ENCODE data around the gene PLD5. TPM values are rescaled to one million over a fixed set of nuclear protein-coding genes. Genes with fewer than 3 reads are reported as not detected.
A peak's percentile ranks its signal among the peaks of the same experiment; 100 is the strongest.

The PLD5 gene
- total and polyA plus RNA-seq, 2 of the 13 experiments (the other 11 are each of a cell fraction or from before 2014, with no cell fraction given) = not detected

DNA sequence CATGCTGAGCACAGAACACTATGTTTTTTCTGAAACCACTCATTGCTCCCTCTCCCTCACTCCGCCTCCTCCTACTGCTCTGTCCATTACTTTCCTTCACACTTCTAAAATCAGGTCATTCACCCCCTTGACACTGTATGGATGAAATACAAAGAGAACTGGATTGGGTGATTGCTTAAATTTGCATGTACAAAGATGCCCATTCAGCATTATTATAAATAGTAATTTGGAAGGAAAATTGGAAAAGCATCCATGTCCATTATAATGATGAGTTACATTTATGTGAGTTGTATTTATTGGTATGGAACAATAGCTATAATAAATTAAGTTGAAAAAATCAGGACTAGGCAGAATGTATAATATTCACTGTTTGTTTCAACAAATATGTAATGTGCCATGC lies 83.7 kb downstream of the PLD5 start:
- Histone ChIP-seq H3K9me3 (ENCODE audit: low read length) (no peaks in the 10 kb centered on the region), H4K20me1 (ENCODE audit: insufficient read depth, low read length) (no peaks in the 10 kb centered on the region), H3K27me3 (ENCODE audit: control insufficient read depth in 1 of 2, insufficient read depth in 2 of 2, low read length in 2 of 2) (no peaks in the 10 kb centered on the region), H3K27ac (ENCODE audit: extremely low read length, insufficient read depth, low read length) (no peak overlapping the region), H3K9ac (ENCODE audit: insufficient read depth, low read depth, low read length) (no peak overlapping the region), H3K4me3 (replicated peaks in 1 of 3; ENCODE audit: insufficient read depth in 1 of 3, low read depth in 2 of 3, low read length in 3 of 3) (no peak overlapping the region), H3K4me1 (ENCODE audit: insufficient read depth, low read length) (no peaks in the 10 kb centered on the region), H3K36me3 (replicated peaks in 1 of 2; ENCODE audit: control insufficient read depth in 1 of 2, insufficient read depth in 2 of 2, low read length in 2 of 2) (no peaks in the 10 kb centered on the region), H3K79me2 (ENCODE audit: insufficient read depth, low read length) (no peaks in the 10 kb centered on the region), H3K4me2 (ENCODE audit: low read depth, low read length) (no peak overlapping the region), H2AFZ (ENCODE audit: low read length) (no peak overlapping the region)
- DNase-seq (ENCODE audit: low spot score) = no peak
- ChIA-PET POLR2A (no interaction called here), CTCF (ENCODE audit: low intra/inter-chr PET ratio, low total read pairs) (no interaction called here)
- no peak for ATAC-seq
- FAIRE-seq = no peak
- no TSS peak for BruUV-seq (replicated peaks)
- in situ Hi-C loops (cut with HindIII; ENCODE audit: extremely low pct_ligation_motif_present, low pct_unique_long_range_greater_than_20kb) = no loop called here
- WGBS (ENCODE audit: low lambda C conversion rate) = 7% methylated on average over 1 of the region's 1 CpG
- peak in 1 of 2 experiments; percentile 79; a peak in 3 of 4 replicates for TF ChIP-seq MAFK (conservative IDR thresholded peaks at IDR 0.05 in 1 of 2, IDR thresholded peaks at IDR 0.05 in 1 of 2; ENCODE audit: low read length in 2 of 2)
- no peak for TF ChIP-seq NBN (conservative IDR thresholded peaks at IDR 0.05)
- TF ChIP-seq MAFF (IDR thresholded peaks at IDR 0.05; ENCODE audit: low read depth, low read length) = peak; percentile 64
- TF ChIP-seq JDP2 (CRISPR knock-in tag; IDR thresholded peaks at IDR 0.05; ENCODE audit: borderline replicate concordance) = no peak
- intact Hi-C loops (cut with micrococcal nuclease; ENCODE audit: unreplicated experiment) = no loop called here

DNA sequence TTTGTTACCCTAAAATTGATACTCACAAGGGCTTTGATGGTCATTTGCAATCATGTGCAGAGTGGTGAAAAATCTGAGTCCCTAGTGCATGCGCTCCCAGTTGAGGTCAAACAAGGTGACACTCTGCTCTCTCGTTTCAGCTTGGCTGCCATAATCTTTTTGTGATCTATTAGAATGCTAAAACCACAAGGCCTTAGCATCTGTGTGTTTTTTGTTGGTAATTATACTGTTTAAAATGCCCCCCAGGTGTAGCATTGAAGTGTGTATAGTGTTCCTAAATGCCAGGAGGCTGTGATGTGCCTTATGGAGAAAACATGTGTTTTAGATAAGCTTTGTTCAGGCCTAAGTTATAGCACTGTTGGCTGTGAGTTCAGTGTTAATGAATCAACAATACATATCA lies 89.3 kb downstream of the PLD5 start:
- FAIRE-seq = no peak
- Histone ChIP-seq H3K4me2 (ENCODE audit: low read depth, low read length) (no peak overlapping the region), H3K79me2 (ENCODE audit: insufficient read depth, low read length) (no peaks in the 10 kb centered on the region), H3K4me1 (ENCODE audit: insufficient read depth, low read length) (no peaks in the 10 kb centered on the region), H3K9ac (ENCODE audit: insufficient read depth, low read depth, low read length) (no peak overlapping the region), H3K27me3 (ENCODE audit: control insufficient read depth in 1 of 2, insufficient read depth in 2 of 2, low read length in 2 of 2) (no peaks in the 10 kb centered on the region), H3K4me3 (replicated peaks in 1 of 3; ENCODE audit: insufficient read depth in 1 of 3, low read depth in 2 of 3, low read length in 3 of 3) (no peak overlapping the region), H4K20me1 (ENCODE audit: insufficient read depth, low read length) (no peaks in the 10 kb centered on the region), H3K27ac (ENCODE audit: extremely low read length, insufficient read depth, low read length) (no peak overlapping the region), H2AFZ (ENCODE audit: low read length) (no peak overlapping the region), H3K9me3 (ENCODE audit: low read length) (no peaks in the 10 kb centered on the region), H3K36me3 (replicated peaks in 1 of 2; ENCODE audit: control insufficient read depth in 1 of 2, insufficient read depth in 2 of 2, low read length in 2 of 2) (no peaks in the 10 kb centered on the region)
- in situ Hi-C loops (cut with HindIII; ENCODE audit: extremely low pct_ligation_motif_present, low pct_unique_long_range_greater_than_20kb) = no loop called here
- no TSS peak for BruUV-seq (replicated peaks)
- 0% methylated on average over 2 of the region's 2 CpGs for WGBS (ENCODE audit: low lambda C conversion rate)
- DNase-seq (ENCODE audit: low spot score) = no peak
- intact Hi-C loops (cut with micrococcal nuclease; ENCODE audit: unreplicated experiment) = no loop called here
- ChIA-PET POLR2A (no interaction called here), CTCF (ENCODE audit: low intra/inter-chr PET ratio, low total read pairs) (no interaction called here)
- no peak for ATAC-seq
- TF ChIP-seq SIX1 (CRISPR knock-in tag; IDR thresholded peaks at IDR 0.05; ENCODE audit: borderline replicate concordance) = no peak
- TF ChIP-seq GABPB1 (CRISPR knock-in tag; IDR thresholded peaks at IDR 0.05) = no peak
- TF ChIP-seq, protein P1, sequence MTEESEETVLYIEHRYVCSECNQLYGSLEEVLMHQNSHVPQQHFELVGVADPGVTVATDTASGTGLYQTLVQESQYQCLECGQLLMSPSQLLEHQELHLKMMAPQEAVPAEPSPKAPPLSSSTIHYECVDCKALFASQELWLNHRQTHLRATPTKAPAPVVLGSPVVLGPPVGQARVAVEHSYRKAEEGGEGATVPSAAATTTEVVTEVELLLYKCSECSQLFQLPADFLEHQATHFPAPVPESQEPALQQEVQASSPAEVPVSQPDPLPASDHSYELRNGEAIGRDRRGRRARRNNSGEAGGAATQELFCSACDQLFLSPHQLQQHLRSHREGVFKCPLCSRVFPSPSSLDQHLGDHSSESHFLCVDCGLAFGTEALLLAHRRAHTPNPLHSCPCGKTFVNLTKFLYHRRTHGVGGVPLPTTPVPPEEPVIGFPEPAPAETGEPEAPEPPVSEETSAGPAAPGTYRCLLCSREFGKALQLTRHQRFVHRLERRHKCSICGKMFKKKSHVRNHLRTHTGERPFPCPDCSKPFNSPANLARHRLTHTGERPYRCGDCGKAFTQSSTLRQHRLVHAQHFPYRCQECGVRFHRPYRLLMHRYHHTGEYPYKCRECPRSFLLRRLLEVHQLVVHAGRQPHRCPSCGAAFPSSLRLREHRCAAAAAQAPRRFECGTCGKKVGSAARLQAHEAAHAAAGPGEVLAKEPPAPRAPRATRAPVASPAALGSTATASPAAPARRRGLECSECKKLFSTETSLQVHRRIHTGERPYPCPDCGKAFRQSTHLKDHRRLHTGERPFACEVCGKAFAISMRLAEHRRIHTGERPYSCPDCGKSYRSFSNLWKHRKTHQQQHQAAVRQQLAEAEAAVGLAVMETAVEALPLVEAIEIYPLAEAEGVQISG (CRISPR knock-in tag; IDR thresholded peaks at IDR 0.05) = no peak
- TF ChIP-seq, protein P2, sequence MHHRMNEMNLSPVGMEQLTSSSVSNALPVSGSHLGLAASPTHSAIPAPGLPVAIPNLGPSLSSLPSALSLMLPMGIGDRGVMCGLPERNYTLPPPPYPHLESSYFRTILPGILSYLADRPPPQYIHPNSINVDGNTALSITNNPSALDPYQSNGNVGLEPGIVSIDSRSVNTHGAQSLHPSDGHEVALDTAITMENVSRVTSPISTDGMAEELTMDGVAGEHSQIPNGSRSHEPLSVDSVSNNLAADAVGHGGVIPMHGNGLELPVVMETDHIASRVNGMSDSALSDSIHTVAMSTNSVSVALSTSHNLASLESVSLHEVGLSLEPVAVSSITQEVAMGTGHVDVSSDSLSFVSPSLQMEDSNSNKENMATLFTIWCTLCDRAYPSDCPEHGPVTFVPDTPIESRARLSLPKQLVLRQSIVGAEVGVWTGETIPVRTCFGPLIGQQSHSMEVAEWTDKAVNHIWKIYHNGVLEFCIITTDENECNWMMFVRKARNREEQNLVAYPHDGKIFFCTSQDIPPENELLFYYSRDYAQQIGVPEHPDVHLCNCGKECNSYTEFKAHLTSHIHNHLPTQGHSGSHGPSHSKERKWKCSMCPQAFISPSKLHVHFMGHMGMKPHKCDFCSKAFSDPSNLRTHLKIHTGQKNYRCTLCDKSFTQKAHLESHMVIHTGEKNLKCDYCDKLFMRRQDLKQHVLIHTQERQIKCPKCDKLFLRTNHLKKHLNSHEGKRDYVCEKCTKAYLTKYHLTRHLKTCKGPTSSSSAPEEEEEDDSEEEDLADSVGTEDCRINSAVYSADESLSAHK (CRISPR knock-in tag; IDR thresholded peaks at IDR 0.05; ENCODE audit: borderline replicate concordance) = no peak
- TF ChIP-seq, protein P3, sequence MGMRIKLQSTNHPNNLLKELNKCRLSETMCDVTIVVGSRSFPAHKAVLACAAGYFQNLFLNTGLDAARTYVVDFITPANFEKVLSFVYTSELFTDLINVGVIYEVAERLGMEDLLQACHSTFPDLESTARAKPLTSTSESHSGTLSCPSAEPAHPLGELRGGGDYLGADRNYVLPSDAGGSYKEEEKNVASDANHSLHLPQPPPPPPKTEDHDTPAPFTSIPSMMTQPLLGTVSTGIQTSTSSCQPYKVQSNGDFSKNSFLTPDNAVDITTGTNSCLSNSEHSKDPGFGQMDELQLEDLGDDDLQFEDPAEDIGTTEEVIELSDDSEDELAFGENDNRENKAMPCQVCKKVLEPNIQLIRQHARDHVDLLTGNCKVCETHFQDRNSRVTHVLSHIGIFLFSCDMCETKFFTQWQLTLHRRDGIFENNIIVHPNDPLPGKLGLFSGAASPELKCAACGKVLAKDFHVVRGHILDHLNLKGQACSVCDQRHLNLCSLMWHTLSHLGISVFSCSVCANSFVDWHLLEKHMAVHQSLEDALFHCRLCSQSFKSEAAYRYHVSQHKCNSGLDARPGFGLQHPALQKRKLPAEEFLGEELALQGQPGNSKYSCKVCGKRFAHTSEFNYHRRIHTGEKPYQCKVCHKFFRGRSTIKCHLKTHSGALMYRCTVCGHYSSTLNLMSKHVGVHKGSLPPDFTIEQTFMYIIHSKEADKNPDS (CRISPR knock-in tag; IDR thresholded peaks at IDR 0.05) = no peak
- no peak for TF ChIP-seq ZNF207 (IDR thresholded peaks at IDR 0.05; ENCODE audit: borderline replicate concordance)
- TF ChIP-seq ZNF180 (CRISPR knock-in tag; IDR thresholded peaks at IDR 0.05; ENCODE audit: borderline replicate concordance, low read depth) = no peak
